Panc1 (cell line): ENCODE measurements around the gene FBXO17. TPM values are rescaled to one million over a fixed set of nuclear protein-coding genes. Genes with fewer than 3 reads are reported as not detected.
A peak's percentile ranks its signal among the peaks of the same experiment; 100 is the strongest.
"Not testable (repeated sequence)": the region's sequence is repeated elsewhere in the genome, so short reads cannot be mapped to it uniquely, and the experiment has no call there.

ENCODE experiments used
- ATAC-seq: fragments of 200-7000 bp; cut with Tn5 transposase; 2 replicates; pipeline ENCODE4 v1.9.1; 2020; ENCODE audit warnings: mild to moderate bottlenecking, moderate library complexity
- BruUV-seq: library from RNA; stranded (reverse); fragments of 400-500 nt; replicated peaks from 2 replicates; lab custom pipeline; 2021; lab: Mats Ljungman, UMichigan
- CTCF ChIA-PET: fragments of 300-600 bp; sonication (Branson Sonifier 250); formaldehyde crosslinking; loops from one replicate; lab custom pipeline; 2022; ENCODE audit warnings: antibody characterized with exemption; lab: Charles Lee
- POLR2A ChIA-PET: fragments of 300-600 bp; sonication (Branson Sonifier 250); formaldehyde crosslinking; loops from one replicate; lab custom pipeline; 2022; ENCODE audit warnings: antibody characterized with exemption; lab: Charles Lee
- DNase-seq: peaks from one replicate; pipeline ENCODE4 v3.0.0-alpha.2; 2010; ENCODE audit warnings: low read depth, low spot score
- H3K27ac ChIP-seq: 2 replicates; pipeline ENCODE4 v1.5.1; 2011; ENCODE audit warnings: mild to moderate bottlenecking, low read length, inconsistent platforms
- H3K27me3 ChIP-seq: fragments of 200-500 bp; sonication (Bioruptor generic); 2 replicates; pipeline ENCODE4 v1.6.0; 2014; ENCODE audit warnings: low read length, inconsistent platforms; ENCODE audit not compliant: control insufficient read depth, insufficient read depth
- H3K36me3 ChIP-seq: fragments of 200-500 bp; sonication (Bioruptor generic); 2 replicates; pipeline ENCODE4 v1.5.1; 2014; ENCODE audit warnings: inconsistent platforms, mild to moderate bottlenecking, low read length, moderate library complexity; ENCODE audit not compliant: control insufficient read depth, insufficient read depth
- H3K4me1 ChIP-seq: 2 replicates; pipeline ENCODE4 v1.5.1; 2011; ENCODE audit warnings: inconsistent platforms, mild to moderate bottlenecking, low read length, moderate library complexity; ENCODE audit not compliant: control insufficient read depth, insufficient read depth
- H3K4me3 ChIP-seq, 2 experiments: 2 replicates each; pipeline ENCODE4 v1.5.1; 2011 to 2012; ENCODE audit warnings: low read depth in 2 of 2, low read length in 2 of 2, mild to moderate bottlenecking in 2 of 2, inconsistent platforms in 1 of 2, moderate library complexity in 1 of 2
- H3K9me3 ChIP-seq: fragments of 200-500 bp; sonication (Bioruptor generic); 2 replicates; pipeline ENCODE4 v1.5.1; 2014; ENCODE audit warnings: low read depth, mild to moderate bottlenecking, inconsistent platforms, low read length, moderate library complexity; ENCODE audit not compliant: control insufficient read depth, insufficient read depth
- POLR2AphosphoS5 ChIP-seq: IDR thresholded peaks from 2 replicates; pipeline ENCODE4 v1.6.1; 2012; ENCODE audit warnings: mild to moderate bottlenecking, low read depth, low read length, moderate library complexity
- REST ChIP-seq, 2 experiments: IDR thresholded peaks; 2 replicates each; pipeline ENCODE4 v1.6.1; 2011 to 2012; ENCODE audit warnings: low read depth in 2 of 2, control low read depth in 1 of 2, low read length in 1 of 2, mild to moderate bottlenecking in 1 of 2, moderate library complexity in 1 of 2; ENCODE audit not compliant: insufficient read depth in 1 of 2
- SIN3A ChIP-seq: IDR thresholded peaks from 2 replicates; pipeline ENCODE4 v1.6.1; 2012; ENCODE audit warnings: low read depth, mild to moderate bottlenecking, low read length, moderate library complexity, borderline replicate concordance; ENCODE audit not compliant: insufficient read depth
- TCF7L2 ChIP-seq: IDR thresholded peaks from 2 replicates; pipeline ENCODE4 v1.6.1; 2011; ENCODE audit warnings: mild to moderate bottlenecking, low read depth, low read length, inconsistent platforms
- in situ Hi-C: cut with HindIII; loops from 2 replicates; pipeline ENCODE4 v1.10.0; 2016; ENCODE audit warnings: low sequenced_read_pairs, low pct_unique_long_range_greater_than_20kb
- intact Hi-C: fragments of 100-400 bp; cut with micrococcal nuclease; formaldehyde crosslinking; loops from one replicate; pipeline ENCODE4 v1.10.0; 2022; ENCODE audit not compliant: unreplicated experiment
- total RNA-seq: library from RNA; stranded (reverse); gene quantifications from one replicate; pipeline ENCODE4 v1.2.1, GENCODE V29; 2021; ENCODE audit not compliant: unreplicated experiment
- TF ChIP-seq, protein P1 (sequence below): fragments of 450-650 bp; IDR thresholded peaks from 2 replicates; pipeline ENCODE4 v1.5.1; 2017; ENCODE audit warnings: mild to moderate bottlenecking

FBXO17 gene
- total RNA-seq, 1 experiment from 2014 or later: 411 TPM

DNA sequence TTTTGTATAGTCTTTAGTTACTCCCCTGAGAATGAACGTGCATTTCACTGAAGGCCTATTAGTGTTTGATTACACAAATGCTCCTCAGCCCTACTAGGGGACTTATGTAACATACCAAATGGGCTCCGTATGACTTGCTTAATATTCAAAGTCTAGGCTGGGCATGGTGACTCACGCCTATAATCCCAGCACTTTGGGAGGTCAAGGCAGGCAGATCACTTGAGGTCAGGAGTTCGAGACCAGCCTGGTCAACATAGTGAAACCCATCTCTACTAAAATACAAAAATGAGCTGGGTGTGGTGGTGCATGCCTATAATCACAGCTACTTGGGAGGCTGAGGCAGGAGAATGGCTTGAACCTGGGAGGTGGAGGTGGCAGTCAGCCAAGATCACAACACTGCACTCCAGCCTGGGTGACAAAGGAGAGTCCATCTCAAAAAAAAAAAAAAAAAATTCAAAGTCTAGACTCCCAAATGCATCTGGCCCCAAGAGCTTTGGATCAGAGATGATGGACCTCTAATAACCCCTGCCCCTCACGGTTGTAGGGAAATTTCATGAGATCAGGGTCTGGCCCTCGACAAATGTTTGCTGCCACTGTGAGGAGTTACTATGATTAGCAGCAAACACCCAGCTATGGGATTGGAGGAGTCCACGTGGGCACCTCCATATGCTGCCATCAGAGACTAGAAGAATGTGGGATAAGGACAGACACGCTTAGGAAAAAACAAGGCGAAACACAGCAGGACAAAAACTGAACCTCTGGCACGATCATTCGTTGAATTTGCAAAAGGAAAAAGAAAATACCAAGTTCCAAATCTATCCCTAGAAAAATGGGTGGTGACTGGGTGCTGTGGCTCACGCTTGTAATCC is 4.6 kb downstream of the FBXO17 start:
- Histone ChIP-seq H3K9me3 (no peaks in the 10 kb centered on the region), H3K36me3 (peaks cover 13% of the 10 kb centered on the region), H3K4me1 (peaks cover 22% of the 10 kb centered on the region), H3K4me3 (no peak overlapping the region), H3K27ac (peak overlapping the region; percentile 1; the same call in 1 of the 2 replicates), H3K27me3 (no peaks in the 10 kb centered on the region)
- ChIA-PET POLR2A (interaction anchor here (0.6 kb wide), 1 partner anchor 13 kb away, joined by 3 read pairs; no protein-coding TSS in a partner anchor), CTCF (interaction anchor here (0.7 to 1.0 kb wide), 3 partner anchors 12 to 333 kb away, joined by 3 to 8 read pairs (median 5); no protein-coding TSS in a partner anchor)
- in situ Hi-C loops (no loop called here), intact Hi-C loops (loop anchor here (10.0 kb wide), 1 partner anchor 444 kb away; the partner anchor contains the start of gene PLEKHG2)
- BruUV-seq: TSS peak; percentile 14
- DNase-seq (no peak), ATAC-seq (no peak)
- TF ChIP-seq TCF7L2 (no peak), POLR2AphosphoS5 (no peak), REST (IDR thresholded peaks at IDR 0.05; ENCODE audit: insufficient read depth in 1 of 2, low read depth in 2 of 2, low read length in 1 of 2) (no peak), SIN3A (no peak)
- TF ChIP-seq, protein P1, sequence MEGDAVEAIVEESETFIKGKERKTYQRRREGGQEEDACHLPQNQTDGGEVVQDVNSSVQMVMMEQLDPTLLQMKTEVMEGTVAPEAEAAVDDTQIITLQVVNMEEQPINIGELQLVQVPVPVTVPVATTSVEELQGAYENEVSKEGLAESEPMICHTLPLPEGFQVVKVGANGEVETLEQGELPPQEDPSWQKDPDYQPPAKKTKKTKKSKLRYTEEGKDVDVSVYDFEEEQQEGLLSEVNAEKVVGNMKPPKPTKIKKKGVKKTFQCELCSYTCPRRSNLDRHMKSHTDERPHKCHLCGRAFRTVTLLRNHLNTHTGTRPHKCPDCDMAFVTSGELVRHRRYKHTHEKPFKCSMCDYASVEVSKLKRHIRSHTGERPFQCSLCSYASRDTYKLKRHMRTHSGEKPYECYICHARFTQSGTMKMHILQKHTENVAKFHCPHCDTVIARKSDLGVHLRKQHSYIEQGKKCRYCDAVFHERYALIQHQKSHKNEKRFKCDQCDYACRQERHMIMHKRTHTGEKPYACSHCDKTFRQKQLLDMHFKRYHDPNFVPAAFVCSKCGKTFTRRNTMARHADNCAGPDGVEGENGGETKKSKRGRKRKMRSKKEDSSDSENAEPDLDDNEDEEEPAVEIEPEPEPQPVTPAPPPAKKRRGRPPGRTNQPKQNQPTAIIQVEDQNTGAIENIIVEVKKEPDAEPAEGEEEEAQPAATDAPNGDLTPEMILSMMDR: no peak

DNA sequence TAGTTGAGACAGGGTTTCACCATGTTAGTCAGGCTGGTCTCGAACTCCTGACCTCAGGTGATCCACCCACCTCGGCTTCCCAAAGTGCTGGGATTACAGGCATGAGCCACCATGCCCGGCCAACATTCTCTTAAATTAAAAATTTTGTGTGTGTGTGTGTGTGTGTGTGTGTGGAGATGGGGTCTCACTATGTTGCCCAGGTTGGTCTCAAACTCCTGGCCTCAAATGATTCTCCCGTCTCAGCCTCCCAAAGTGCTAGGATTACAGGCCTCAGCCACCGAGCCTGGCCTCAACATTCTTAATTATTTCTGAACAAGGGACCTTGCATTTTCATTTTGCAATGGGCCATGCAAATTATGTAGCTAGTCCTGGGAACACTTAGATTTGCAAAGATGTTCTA is 9.4 kb downstream of the FBXO17 start:
- DNase-seq, ATAC-seq, H3K4me3 ChIP-seq, H3K4me1 ChIP-seq, in situ Hi-C loops, BruUV-seq, H3K9me3 ChIP-seq, H3K27ac ChIP-seq, H3K27me3 ChIP-seq, POLR2A ChIA-PET: not testable (repeated sequence)
- peaks cover 13% of the 10 kb centered on the region for H3K36me3 ChIP-seq
- CTCF ChIA-PET: interaction anchor here (0.7 to 1.5 kb wide), 3 partner anchors 9 to 837 kb away, joined by 3 to 6 read pairs (median 3); partner anchors contain the start of gene FBXO17
- intact Hi-C loops: loop anchor here (10.0 kb wide), 1 partner anchor 219 kb away; no protein-coding TSS in a partner anchor
